ENCODE data around the gene BRSK2. TPM values are rescaled to one million over a fixed set of nuclear protein-coding genes. Genes with fewer than 3 reads are reported as not detected.
A peak's percentile ranks its signal among the peaks of the same experiment; 100 is the strongest.

Gene BRSK2
- total RNA-seq, 3 donors from 2014 or later: 0.15 to 0.80 (median 0.66) TPM

DNA sequence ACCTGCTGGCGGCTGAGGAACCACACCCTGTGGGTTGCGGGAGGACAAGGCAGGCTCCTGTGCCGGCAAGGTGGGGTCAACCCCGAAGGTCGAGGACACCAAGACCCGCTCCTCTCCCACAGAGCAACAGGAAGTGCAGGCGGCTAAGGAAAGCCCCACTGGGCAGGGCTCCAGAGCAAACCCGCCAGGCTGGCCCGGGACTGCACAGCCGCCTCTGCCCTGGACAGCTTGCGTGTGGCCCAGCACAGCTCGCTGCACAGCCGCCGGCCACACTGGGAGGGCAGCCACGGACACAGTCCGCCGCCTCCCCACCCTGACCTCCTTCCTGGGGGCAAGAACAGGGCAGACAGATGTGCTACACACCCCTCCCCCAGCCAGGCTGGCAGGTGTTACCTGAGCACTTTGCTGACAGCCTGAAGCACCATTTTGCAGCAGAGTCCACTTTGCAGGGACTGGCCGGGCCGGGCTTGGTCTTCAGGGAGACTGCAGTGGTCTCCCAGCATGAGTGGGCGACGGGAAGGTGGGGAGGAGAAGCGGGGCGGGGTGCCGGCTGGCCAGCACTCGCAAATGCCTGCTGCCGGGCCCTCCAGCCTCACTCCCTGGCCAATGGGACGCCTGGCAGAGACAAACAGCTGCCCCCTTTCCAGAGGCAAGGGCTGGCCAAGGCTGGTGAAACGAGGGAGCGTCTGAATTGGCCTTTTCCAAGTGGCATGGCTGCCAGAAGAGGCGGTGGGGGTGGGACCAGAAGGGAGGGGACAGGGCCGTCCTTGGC is 96.5 kb downstream of the BRSK2 start, which contains the start of gene MOB2:
MOB2 (minus strand) TSS at position 726 of the 772 bp plus-strand sequence; CDS start at position 503, 223 bp downstream.
- peak; percentile 39 to 65 for DNase-seq (ENCODE audit: low spot score in 2 of 2)
- Histone ChIP-seq H3K4me1 (peaks cover 22 to 25% of the 10 kb centered on the region in 2 donors), H3K36me3 (no peaks in the 10 kb centered on the region), H3K27ac (peak within 1 kb of the TSS in 1 of 2 donors; percentile 78), H3K4me3 (peak within 1 kb of the TSS; percentile 15 to 61 (median 16)), H3K27me3 (no peaks in the 10 kb centered on the region), H3K9me3 (no peaks in the 10 kb centered on the region)
- TF ChIP-seq CTCF (IDR thresholded peaks at IDR 0.05): peak in 1 of 3 donors; percentile 30
- TF ChIP-seq POLR2AphosphoS5 (IDR thresholded peaks at IDR 0.05): no peak
- TF ChIP-seq POLR2A (IDR thresholded peaks at IDR 0.05): no peak
- intact Hi-C loops (cut with DNase I; ENCODE audit: low total_unique reads): no loop called here

DNA sequence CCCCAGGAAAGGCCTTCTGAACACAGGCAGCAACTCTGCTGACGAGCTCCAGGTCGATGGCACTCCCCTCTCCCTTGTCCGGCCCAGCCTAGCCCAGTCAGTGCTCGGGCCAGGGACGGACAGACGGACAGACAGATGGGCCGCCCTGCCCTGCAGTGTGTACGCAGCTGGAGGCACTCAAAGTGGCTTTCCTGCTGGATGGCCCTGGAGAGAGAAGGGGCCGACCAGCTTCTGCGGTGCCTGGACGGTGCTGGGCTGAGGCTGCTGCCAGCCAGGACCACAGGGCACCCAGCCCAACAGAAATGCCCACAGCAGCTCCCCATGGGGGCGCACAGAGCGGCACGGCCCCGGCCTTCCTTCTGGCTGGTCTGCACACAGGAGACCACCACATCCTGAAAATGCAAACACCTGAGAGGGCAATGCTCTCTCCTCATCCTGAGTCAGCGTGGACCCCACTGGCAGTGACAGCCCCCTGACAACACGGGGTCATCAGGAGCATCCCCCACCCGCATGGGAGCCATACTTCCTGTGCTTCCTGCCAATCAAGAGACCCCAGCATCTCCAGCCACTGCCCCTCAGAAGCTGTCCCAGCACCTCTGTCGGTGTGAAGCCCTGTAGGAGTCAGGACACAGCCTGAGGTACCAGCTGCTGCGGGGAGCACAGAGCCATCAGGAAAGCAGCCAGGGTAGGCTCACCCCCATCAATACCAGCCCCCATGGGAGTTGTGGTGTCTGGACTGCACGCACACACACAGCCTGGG is 97.5 kb downstream of the BRSK2 start:
- intact Hi-C loops (cut with DNase I; ENCODE audit: low total_unique reads): no loop called here
- no peaks in the 10 kb centered on the region for H3K9me3 ChIP-seq
- peak overlapping the region in 1 of 2 donors; percentile 48 for H3K27ac ChIP-seq
- H3K27me3 ChIP-seq: no peaks in the 10 kb centered on the region
- H3K4me1 ChIP-seq: peaks cover 22 to 25% of the 10 kb centered on the region in 2 donors
- no peaks in the 10 kb centered on the region for H3K36me3 ChIP-seq
- no peak for DNase-seq (ENCODE audit: low spot score in 2 of 2)
- H3K4me3 ChIP-seq: peak overlapping the region in 1 of 3 donors; percentile 61
- TF ChIP-seq CTCF (IDR thresholded peaks at IDR 0.05): no peak
- no peak for TF ChIP-seq POLR2A (IDR thresholded peaks at IDR 0.05)
- TF ChIP-seq POLR2AphosphoS5 (IDR thresholded peaks at IDR 0.05): no peak

DNA sequence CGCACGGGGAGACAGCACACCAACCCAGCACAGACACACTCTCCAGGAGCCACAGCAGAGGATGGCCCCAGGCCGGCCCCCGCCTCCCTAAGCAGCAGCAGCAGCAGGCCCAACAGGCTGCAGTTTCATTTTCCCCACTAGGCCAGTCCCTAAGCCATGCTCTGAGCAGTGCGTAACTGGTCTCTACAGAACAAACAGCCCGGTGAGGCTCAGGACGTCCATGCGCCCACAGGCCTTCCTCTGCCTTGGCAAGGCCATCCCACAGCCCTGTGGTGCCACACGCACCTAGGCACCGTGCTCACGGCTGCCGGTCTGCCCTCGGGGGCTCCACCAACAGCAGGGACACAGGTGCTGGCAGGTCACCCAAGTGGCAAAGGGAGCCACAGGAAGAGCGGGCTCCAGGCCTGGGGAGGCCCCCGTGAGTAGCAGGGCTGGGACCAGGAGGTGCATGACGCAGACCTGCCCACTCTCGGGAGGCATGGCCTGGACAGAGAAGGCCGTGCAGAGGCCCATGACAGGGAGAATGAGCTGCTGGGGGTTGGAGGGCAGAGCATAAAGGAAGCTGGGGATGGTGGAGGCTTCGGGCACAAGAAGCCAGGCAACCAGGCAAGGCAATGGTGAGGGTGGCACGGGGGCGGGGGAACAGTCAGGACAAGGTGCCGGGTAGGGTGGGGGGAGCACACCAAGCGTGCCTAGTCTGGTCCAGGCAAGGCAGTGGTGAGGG is 98.3 kb downstream of the BRSK2 start:
- intact Hi-C loops (cut with DNase I; ENCODE audit: low total_unique reads): no loop called here
- Histone ChIP-seq H3K27me3 (no peaks in the 10 kb centered on the region), H3K36me3 (no peaks in the 10 kb centered on the region), H3K4me3 (peak overlapping the region in 1 of 3 donors; percentile 37), H3K27ac (peak overlapping the region in 1 of 2 donors; percentile 48), H3K9me3 (no peaks in the 10 kb centered on the region), H3K4me1 (peaks cover 22 to 25% of the 10 kb centered on the region in 2 donors)
- TF ChIP-seq POLR2AphosphoS5 (IDR thresholded peaks at IDR 0.05) (no peak), POLR2A (IDR thresholded peaks at IDR 0.05) (no peak), CTCF (IDR thresholded peaks at IDR 0.05) (no peak)
- no peak for DNase-seq (ENCODE audit: low spot score in 2 of 2)

DNA sequence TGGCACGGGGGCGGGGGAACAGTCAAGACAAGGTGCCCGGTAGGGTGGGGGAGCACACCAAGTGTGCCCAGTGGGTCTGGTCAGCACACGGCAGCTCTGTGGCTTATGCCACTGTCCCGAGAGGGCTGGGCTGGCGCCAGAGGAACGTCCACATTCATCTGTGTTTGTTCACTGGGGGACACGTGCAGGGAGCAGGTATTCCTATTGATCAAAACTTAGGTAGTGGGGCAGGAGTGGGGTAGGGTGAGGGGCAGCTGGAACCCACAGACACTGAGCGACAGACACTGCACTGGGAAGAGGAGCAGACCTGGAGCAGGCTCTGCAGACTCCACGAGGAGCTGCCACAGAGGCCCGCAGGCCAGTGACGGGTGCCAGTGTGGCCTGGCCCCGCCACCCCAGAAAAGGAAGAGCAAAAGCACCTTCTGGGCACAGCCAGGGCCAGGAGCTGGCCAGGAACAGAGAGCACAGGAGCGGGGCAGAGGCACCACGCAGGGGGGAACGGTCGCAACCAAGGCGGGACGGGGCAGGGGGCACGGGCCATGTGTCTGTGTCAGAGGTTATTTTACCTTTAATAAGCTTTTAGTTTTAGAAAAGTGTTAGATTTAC is 98.9 kb downstream of the BRSK2 start:
- Histone ChIP-seq H3K36me3 (no peaks in the 10 kb centered on the region), H3K9me3 (no peaks in the 10 kb centered on the region), H3K4me3 (no peak overlapping the region), H3K4me1 (peaks cover 22 to 25% of the 10 kb centered on the region in 2 donors), H3K27ac (no peak overlapping the region), H3K27me3 (no peaks in the 10 kb centered on the region)
- TF ChIP-seq POLR2A (IDR thresholded peaks at IDR 0.05) (no peak), POLR2AphosphoS5 (IDR thresholded peaks at IDR 0.05) (no peak), CTCF (IDR thresholded peaks at IDR 0.05) (no peak)
- intact Hi-C loops (cut with DNase I; ENCODE audit: low total_unique reads): no loop called here
- no peak for DNase-seq (ENCODE audit: low spot score in 2 of 2)

Measured in breast epithelium (tissue), 4 donors.